Chondrocyte (in vitro differentiated cells): ENCODE data around the gene DNAL1. TPM values are rescaled to one million over a fixed set of nuclear protein-coding genes. Genes with fewer than 3 reads are reported as not detected.

Source experiments
- DNase-seq: peaks from one replicate; pipeline ENCODE4 v3.0.0; 2021; ENCODE audit warnings: mixed read lengths, low spot score
- H3K27ac Mint-ChIP-seq: one replicate; pipeline ENCODE4 v1.8.0; 2021; ENCODE audit warnings: mild to moderate bottlenecking, moderate library complexity, mixed read lengths; ENCODE audit not compliant: unreplicated experiment
- H3K27me3 Mint-ChIP-seq: 2 replicates; pipeline ENCODE4 v1.8.0; 2021; ENCODE audit warnings: low read depth, mixed read lengths
- H3K36me3 Mint-ChIP-seq: 2 replicates; pipeline ENCODE4 v1.8.0; 2021; ENCODE audit warnings: low read depth, mixed read lengths
- H3K4me1 Mint-ChIP-seq: 2 replicates; pipeline ENCODE4 v1.8.0; 2021; ENCODE audit warnings: low read depth, mild to moderate bottlenecking, mixed read lengths
- H3K4me3 Mint-ChIP-seq: one replicate; pipeline ENCODE4 v1.8.0; 2021; ENCODE audit warnings: mild to moderate bottlenecking, moderate library complexity, mixed read lengths; ENCODE audit not compliant: unreplicated experiment
- H3K9me3 Mint-ChIP-seq: 2 replicates; pipeline ENCODE4 v1.8.0; 2021; ENCODE audit warnings: low read depth, mixed read lengths
- total RNA-seq: library from RNA; stranded (reverse); gene quantifications from 3 replicates; pipeline ENCODE4 v1.2.1, GENCODE V29; 2021
- TF ChIP-seq, protein P1 (sequence below): fragments of 200-600 bp; sonication (generic); IDR thresholded peaks from 2 replicates; pipeline ENCODE4 v1.5.0; 2021; ENCODE audit warnings: antibody characterized with exemption, mild to moderate bottlenecking, moderate library complexity

Gene DNAL1
- total RNA-seq, 1 donor from 2014 or later, result 15.2 TPM

DNA sequence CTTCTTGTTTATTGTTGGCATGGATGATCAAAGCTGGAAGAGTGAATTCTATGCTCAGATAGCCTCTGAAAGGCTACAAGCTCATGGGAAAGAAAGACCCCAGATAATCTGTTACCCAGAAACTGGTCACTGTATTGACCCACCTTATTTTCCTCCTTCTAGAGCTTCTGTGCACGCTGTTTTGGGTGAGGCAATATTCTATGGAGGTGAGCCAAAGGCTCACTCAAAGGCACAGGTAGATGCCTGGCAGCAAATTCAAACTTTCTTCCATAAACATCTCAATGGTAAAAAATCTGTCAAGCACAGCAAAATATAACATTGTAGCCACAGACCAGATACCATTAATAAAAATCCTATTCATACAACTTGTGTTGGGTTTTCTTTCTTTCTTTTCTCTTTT is 25.3 kb upstream of the DNAL1 start:
- no peaks in the 10 kb centered on the region for H3K4me1 Mint-ChIP-seq
- TF ChIP-seq, protein P1, sequence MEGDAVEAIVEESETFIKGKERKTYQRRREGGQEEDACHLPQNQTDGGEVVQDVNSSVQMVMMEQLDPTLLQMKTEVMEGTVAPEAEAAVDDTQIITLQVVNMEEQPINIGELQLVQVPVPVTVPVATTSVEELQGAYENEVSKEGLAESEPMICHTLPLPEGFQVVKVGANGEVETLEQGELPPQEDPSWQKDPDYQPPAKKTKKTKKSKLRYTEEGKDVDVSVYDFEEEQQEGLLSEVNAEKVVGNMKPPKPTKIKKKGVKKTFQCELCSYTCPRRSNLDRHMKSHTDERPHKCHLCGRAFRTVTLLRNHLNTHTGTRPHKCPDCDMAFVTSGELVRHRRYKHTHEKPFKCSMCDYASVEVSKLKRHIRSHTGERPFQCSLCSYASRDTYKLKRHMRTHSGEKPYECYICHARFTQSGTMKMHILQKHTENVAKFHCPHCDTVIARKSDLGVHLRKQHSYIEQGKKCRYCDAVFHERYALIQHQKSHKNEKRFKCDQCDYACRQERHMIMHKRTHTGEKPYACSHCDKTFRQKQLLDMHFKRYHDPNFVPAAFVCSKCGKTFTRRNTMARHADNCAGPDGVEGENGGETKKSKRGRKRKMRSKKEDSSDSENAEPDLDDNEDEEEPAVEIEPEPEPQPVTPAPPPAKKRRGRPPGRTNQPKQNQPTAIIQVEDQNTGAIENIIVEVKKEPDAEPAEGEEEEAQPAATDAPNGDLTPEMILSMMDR, result no peak
- no peak overlapping the region for H3K4me3 Mint-ChIP-seq
- H3K36me3 Mint-ChIP-seq, result no peaks in the 10 kb centered on the region
- H3K27ac Mint-ChIP-seq, result no peak overlapping the region
- no peak for DNase-seq
- H3K9me3 Mint-ChIP-seq, result no peaks in the 10 kb centered on the region
- no peaks in the 10 kb centered on the region for H3K27me3 Mint-ChIP-seq

DNA sequence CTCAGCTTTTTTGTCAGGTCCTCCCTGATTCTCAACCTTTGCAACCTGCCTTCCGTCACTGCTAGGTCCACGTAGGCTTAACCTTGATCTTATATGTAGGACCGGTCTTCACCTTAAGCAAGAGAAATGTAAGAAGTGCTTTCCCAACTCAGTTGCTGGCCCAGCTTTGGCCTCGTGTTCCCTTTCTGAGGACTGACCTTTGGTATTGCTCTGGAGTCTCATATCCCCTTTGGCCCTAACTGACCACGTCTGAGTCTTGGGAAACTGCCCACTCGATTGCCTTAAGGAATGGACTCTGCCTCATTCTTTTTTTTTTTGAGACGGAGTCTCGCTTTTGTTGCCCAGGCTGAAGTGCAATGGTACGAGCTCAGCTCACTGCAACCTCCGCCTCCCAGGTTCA is 24.5 kb upstream of the DNAL1 start:
- H3K27me3 Mint-ChIP-seq, result no peaks in the 10 kb centered on the region
- H3K4me3 Mint-ChIP-seq, result no peak overlapping the region

DNA sequence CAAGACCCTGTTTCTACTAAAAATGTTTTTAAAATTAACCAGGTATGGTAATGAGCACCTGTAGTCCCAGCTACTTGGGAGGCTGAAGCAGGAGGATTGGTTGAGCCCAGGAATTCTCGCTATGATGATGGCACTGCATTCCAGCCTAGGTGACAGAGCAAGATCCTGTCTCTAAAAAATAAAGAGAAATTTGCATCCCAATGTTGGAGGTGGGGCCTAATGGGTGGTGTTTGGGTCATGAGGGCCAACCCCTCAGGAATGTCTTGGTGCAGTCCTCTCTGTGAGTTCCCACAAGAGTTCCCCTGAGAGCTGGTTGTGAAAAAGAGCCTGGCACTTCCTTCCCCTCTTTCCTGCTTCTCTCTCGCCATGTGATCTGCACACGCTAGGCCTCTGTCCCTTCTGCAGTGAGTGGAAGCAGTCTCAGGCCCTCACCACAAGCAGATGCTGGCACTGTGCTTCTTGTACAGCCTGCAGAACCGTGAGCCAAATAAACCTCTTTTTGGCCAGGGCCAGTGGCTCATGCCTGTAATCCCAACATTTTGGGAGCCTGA is 21.2 kb upstream of the DNAL1 start:
- no peak overlapping the region for H3K27ac Mint-ChIP-seq
- no peaks in the 10 kb centered on the region for H3K9me3 Mint-ChIP-seq
- H3K27me3 Mint-ChIP-seq, result no peaks in the 10 kb centered on the region
- H3K4me1 Mint-ChIP-seq, result no peaks in the 10 kb centered on the region
- DNase-seq, result no peak
- TF ChIP-seq, protein P1, result no peak
- no peaks in the 10 kb centered on the region for H3K36me3 Mint-ChIP-seq
- no peak overlapping the region for H3K4me3 Mint-ChIP-seq

More for the DNA sequence above, 24.5 kb upstream of the DNAL1 start:
- no peaks in the 10 kb centered on the region for H3K9me3 Mint-ChIP-seq
- no peaks in the 10 kb centered on the region for H3K36me3 Mint-ChIP-seq
- TF ChIP-seq, protein P1, result no peak
- no peaks in the 10 kb centered on the region for H3K4me1 Mint-ChIP-seq
- no peak overlapping the region for H3K27ac Mint-ChIP-seq
- DNase-seq, result no peak

DNA sequence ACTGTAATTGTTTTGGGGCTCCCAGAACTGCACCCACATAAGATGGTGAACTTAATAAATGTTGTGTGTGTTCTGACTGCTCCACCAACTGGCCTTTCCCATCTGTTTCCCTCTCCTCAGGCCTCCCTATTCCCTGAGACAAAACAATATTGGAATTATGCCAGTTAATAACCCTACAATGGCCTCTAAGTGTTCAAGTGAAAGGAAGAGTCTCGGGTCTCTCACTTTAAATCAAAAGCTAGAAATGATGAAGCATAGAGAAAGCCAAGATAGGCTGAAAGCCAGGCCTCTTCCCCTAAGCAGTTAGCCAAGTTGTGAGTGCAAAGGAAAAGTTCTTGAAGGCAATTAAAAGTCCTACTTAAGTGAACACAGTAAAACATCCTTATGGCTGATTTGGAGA is 19.1 kb upstream of the DNAL1 start:
- H3K27ac Mint-ChIP-seq, result no peak overlapping the region
- H3K4me1 Mint-ChIP-seq, result no peaks in the 10 kb centered on the region
- no peaks in the 10 kb centered on the region for H3K9me3 Mint-ChIP-seq
- no peak for DNase-seq
- H3K4me3 Mint-ChIP-seq, result no peak overlapping the region
- H3K27me3 Mint-ChIP-seq, result no peaks in the 10 kb centered on the region
- no peaks in the 10 kb centered on the region for H3K36me3 Mint-ChIP-seq
- TF ChIP-seq, protein P1, result no peak

DNA sequence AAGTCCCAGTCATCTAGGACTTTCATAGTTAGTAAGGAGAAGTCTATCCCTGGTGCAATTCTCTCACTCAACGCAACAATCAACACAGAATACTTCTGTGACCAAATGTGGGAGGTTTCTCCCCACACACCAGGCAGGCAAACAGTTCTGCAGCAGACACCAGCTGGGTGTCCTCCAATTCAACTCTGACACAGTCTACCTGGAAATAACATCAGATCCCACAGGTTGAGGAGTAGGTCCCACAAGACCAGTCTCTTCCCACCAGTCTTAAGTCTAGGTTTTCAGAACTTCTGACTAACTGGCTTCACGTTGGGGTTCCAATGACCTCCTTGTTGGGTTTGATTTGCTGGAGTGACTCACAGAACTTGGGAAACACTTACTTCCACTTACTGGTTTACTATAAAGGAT is 17.6 kb upstream of the DNAL1 start:
- Mint-ChIP-seq H3K27ac (no peak overlapping the region), H3K4me1 (no peaks in the 10 kb centered on the region), H3K9me3 (no peaks in the 10 kb centered on the region), H3K4me3 (no peak overlapping the region), H3K27me3 (no peaks in the 10 kb centered on the region), H3K36me3 (no peaks in the 10 kb centered on the region)
- DNase-seq, result no peak
- TF ChIP-seq, protein P1, result no peak
